ENCODE data around the gene ALAS1.

- TF ChIP-seq CTCF (IDR thresholded peaks at IDR 0.05 in 8 of 11, conservative IDR thresholded peaks at IDR 0.05 in 3 of 11), result no peak
- TF ChIP-seq POLR2AphosphoS5 (IDR thresholded peaks at IDR 0.05), result no peak
These were observed 44.4 kb upstream of the ALAS1 start for GRCh38 chr3:52153389-52154096.

All from spleen (tissue), 7 donors.